Ectodermal cell (in vitro differentiated cells): ENCODE results near the gene NES.
A peak's percentile ranks its signal among the peaks of the same experiment; 100 is the strongest.

Source experiments
- H3K27ac ChIP-seq: 2 replicates; pipeline ENCODE4 v1.7.0; 2013; ENCODE audit warnings: mild to moderate bottlenecking, low read depth, low read length; ENCODE audit not compliant: insufficient read depth, poor library complexity, severe bottlenecking
- H3K27me3 ChIP-seq: 2 replicates; pipeline ENCODE4 v1.7.0; 2013; ENCODE audit warnings: mild to moderate bottlenecking, low read length; ENCODE audit not compliant: insufficient read depth, control insufficient read depth, poor library complexity, severe bottlenecking
- H3K36me3 ChIP-seq: one replicate; pipeline ENCODE4 v1.7.0; 2013; ENCODE audit warnings: low read length; ENCODE audit not compliant: control insufficient read depth, insufficient read depth
- H3K4me1 ChIP-seq: one replicate; pipeline ENCODE4 v1.7.0; 2013; ENCODE audit warnings: low read length; ENCODE audit not compliant: control insufficient read depth, insufficient read depth
- H3K4me3 ChIP-seq: 2 replicates; pipeline ENCODE4 v1.7.0; 2013; ENCODE audit warnings: low read depth, low read length, control low read depth; ENCODE audit not compliant: insufficient read depth
- H3K9me3 ChIP-seq: 2 replicates; pipeline ENCODE4 v1.7.0; 2013; ENCODE audit warnings: mild to moderate bottlenecking, low read length, moderate library complexity; ENCODE audit not compliant: control insufficient read depth
- WGBS, 2 experiments: methylation state at CpG; one replicate each; pipeline ENCODE4 v1.1.7; 2013; ENCODE audit warnings: missing lambda C conversion rate in 2 of 2; 5-methylcytosine and 5-hydroxymethylcytosine counted together

Gene NES

GRCh38 chr1:156662005-156662799 lies 15.0 kb downstream of the NES start:
- H3K4me3 ChIP-seq, result no peak overlapping the region
- H3K9me3 ChIP-seq, result no peaks in the 10 kb centered on the region
- peaks cover 26% of the 10 kb centered on the region for H3K27me3 ChIP-seq
- 44 to 47% methylated on average over 12 of the region's 12 CpGs for WGBS, 2 experiments
- peak overlapping the region; percentile 76 for H3K27ac ChIP-seq
- H3K36me3 ChIP-seq, result no peaks in the 10 kb centered on the region
- H3K4me1 ChIP-seq, result peaks cover 61% of the 10 kb centered on the region

DNA sequence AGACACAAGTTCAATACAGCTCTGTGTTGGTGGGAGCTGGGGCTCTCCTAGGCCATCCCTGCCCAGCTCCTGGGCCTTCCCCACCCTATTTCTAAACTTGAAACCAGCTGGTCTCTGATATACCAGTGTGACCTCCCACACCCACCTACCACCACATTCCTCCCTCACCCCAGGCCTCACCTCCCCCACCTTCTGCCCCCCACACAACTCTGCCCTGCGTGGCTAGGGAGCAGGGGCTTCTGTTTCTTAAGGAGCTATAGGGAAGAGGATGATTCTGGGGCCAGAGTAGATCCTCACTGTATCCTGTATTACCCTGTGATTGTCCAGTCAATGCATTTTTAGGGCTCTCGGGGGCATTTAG lies 16.5 kb downstream of the NES start:
- WGBS, 2 experiments, result 71 to 87% methylated on average over 2 of the region's 2 CpGs

DNA sequence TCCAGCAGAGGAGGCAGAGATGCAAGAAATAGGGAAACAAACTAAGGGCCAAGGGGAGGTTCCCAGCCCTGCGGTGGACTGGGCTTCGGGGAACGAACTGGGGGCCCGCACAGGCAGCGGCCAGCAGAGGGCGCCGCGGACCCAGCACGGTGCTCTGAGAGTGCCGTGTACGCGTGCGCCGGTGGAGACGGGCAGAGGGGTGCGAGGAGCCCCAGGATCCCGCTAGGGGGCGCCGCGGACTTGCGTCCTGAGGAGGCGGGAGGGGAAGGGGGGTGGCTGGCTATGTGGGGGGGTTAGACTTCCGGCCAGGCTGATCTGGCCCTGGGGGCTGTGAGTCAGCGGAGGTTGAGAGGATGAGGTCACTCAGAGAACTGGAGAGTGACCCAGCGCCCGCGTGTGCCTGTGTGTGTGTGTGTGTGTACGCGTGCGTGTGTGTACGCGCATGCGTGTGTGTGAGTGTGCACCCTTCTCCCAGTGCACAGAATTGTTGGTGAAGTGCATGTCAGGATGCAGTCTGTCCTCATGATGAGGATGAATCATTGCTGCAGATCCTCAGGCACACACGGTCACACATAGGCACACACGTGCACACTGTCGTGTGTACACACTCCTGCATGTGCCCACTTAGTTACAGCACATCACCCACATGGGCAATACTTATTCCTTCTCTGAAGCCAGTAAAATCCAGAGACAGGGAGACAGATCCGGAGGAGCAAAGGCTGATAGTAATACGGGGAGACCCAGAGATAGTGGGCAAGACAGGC lies 17.0 kb downstream of the NES start:
- no peaks in the 10 kb centered on the region for H3K9me3 ChIP-seq
- peak overlapping the region; percentile 73 for H3K27ac ChIP-seq
- H3K27me3 ChIP-seq, result peaks cover 46% of the 10 kb centered on the region
- WGBS, 2 experiments, result 23 to 25% methylated on average over 38 of the region's 38 CpGs
- H3K36me3 ChIP-seq, result no peaks in the 10 kb centered on the region
- peaks cover 58% of the 10 kb centered on the region for H3K4me1 ChIP-seq
- H3K4me3 ChIP-seq, result no peak overlapping the region

More for the DNA sequence above, 16.5 kb downstream of the NES start:
- Histone ChIP-seq H3K27ac (peak overlapping the region; percentile 73), H3K27me3 (peaks cover 41% of the 10 kb centered on the region), H3K9me3 (no peaks in the 10 kb centered on the region), H3K4me1 (peaks cover 64% of the 10 kb centered on the region), H3K4me3 (no peak overlapping the region), H3K36me3 (no peaks in the 10 kb centered on the region)

DNA sequence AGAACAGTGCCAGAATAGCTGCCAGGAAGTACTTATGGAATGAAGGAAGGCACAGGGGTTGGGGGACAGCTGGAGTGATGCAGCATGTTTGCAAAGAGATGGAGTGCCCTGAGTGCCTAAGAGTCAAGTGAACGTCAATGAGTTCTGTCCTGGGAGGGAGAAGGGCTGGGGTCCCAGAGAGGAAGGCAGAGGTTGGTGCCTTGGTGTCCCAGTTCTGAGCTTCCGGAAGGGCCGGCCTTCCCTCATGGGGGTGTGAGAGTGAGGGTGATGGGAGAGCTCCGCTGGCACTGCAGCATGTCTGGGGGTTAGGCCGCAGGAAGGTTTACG lies 17.6 kb downstream of the NES start:
- Histone ChIP-seq H3K27me3 (peaks cover 52% of the 10 kb centered on the region), H3K36me3 (no peaks in the 10 kb centered on the region), H3K9me3 (no peaks in the 10 kb centered on the region), H3K4me1 (peaks cover 53% of the 10 kb centered on the region), H3K4me3 (no peak overlapping the region), H3K27ac (no peak overlapping the region)
- 33 to 35% methylated on average over 6 of the region's 6 CpGs for WGBS, 2 experiments

- Histone ChIP-seq H3K9me3 (no peaks in the 10 kb centered on the region), H3K36me3 (no peaks in the 10 kb centered on the region), H3K4me3 (no peak overlapping the region), H3K27me3 (peaks cover 58% of the 10 kb centered on the region), H3K27ac (no peak overlapping the region), H3K4me1 (peaks cover 47% of the 10 kb centered on the region)
- WGBS, 2 experiments, result 83 to 87% methylated on average over 10 of the region's 10 CpGs
These were observed 18.1 kb downstream of the NES start for GRCh38 chr1:156658945-156659574.

GRCh38 chr1:156658496-156658895 lies 18.7 kb downstream of the NES start:
- WGBS, 2 experiments, result 94 to 95% methylated on average over 14 of the region's 14 CpGs
- Histone ChIP-seq H3K4me1 (peaks cover 42% of the 10 kb centered on the region), H3K36me3 (no peaks in the 10 kb centered on the region), H3K27ac (no peak overlapping the region), H3K27me3 (peaks cover 63% of the 10 kb centered on the region), H3K4me3 (no peak overlapping the region), H3K9me3 (no peaks in the 10 kb centered on the region)

DNA sequence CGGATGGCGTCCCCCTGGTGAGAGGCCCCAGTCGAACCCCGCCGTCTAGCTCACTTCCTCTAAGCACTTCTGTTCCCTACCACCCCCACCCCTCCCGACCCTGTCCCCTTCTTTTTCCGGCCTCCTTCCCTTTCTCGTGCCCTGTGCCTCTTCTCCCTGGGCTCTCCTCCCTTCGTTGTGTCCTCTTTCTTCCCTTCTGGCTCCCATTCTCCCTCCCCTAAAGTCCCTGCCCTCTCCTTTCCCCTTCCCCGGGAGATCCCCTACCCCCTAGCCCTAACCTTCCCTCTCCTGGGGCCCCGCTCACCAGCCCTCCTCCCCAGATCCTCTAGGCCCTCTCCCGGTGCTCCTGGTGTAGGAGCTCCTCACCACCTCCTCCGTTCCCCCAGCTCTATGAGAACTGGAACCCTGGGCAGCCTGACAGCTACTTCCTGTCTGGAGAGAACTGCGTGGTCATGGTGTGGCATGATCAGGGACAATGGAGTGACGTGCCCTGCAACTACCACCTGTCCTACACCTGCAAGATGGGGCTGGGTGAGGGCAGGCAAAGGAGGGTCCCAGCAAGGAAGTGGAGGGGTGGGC lies 19.4 kb downstream of the NES start:
- 34 to 36% methylated on average over 15 of the region's 15 CpGs for WGBS, 2 experiments
- H3K36me3 ChIP-seq, result no peaks in the 10 kb centered on the region
- peaks cover 35% of the 10 kb centered on the region for H3K4me1 ChIP-seq
- H3K4me3 ChIP-seq, result no peak overlapping the region
- no peak overlapping the region for H3K27ac ChIP-seq
- H3K27me3 ChIP-seq, result peaks cover 68% of the 10 kb centered on the region
- H3K9me3 ChIP-seq, result no peaks in the 10 kb centered on the region

GRCh38 chr1:156656806-156657740 lies 20.1 kb downstream of the NES start:
- Histone ChIP-seq H3K4me1 (peaks cover 27% of the 10 kb centered on the region), H3K27ac (no peak overlapping the region), H3K4me3 (no peak overlapping the region), H3K9me3 (no peaks in the 10 kb centered on the region), H3K27me3 (peaks cover 73% of the 10 kb centered on the region), H3K36me3 (no peaks in the 10 kb centered on the region)
- WGBS, 2 experiments, result 13 to 14% methylated on average over 54 of the region's 54 CpGs

DNA sequence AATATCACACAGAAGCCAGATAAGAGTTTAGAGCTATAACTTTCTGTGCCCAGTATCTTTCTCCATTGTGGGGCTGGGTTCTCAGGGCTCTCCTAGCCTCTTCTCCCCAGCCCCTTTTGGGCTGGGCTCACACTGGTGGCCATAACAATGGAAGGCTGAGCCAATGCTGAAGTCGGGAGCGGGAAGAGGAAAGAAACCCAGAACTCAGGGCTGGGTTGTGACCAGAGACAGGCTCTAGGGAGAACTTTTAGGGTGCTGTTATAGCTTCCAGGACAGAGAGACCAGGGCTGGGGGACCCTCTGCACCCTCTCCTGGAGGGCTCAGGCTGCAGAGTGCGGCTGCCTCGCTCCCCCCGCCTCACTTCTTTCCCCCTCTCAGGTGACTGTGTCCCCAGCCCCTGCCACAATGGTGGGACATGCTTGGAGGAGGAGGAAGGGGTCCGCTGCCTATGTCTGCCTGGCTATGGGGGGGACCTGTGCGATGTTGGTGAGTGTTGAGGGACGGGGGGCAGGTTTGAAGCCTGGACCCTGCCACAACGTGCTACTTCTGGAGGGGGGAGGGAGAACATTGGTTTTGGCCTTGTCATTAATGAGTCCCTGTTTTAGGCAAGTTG lies 21.2 kb downstream of the NES start:
- Histone ChIP-seq H3K4me1 (peaks cover 17% of the 10 kb centered on the region), H3K36me3 (no peaks in the 10 kb centered on the region), H3K9me3 (no peaks in the 10 kb centered on the region), H3K27ac (no peak overlapping the region), H3K27me3 (peaks cover 84% of the 10 kb centered on the region), H3K4me3 (no peak overlapping the region)
- 75 to 79% methylated on average over 9 of the region's 9 CpGs for WGBS, 2 experiments
